GM23338 (cell line): ENCODE measurements around the gene S100A8. TPM values are rescaled to one million over a fixed set of nuclear protein-coding genes. Genes with fewer than 3 reads are reported as not detected.

Experiments used
- ATAC-seq: fragments of 200-7000 bp; cut with Tn5 transposase; 3 replicates; pipeline ENCODE4 v1.9.1; 2020
- DNase-seq: peaks from one replicate; pipeline ENCODE4 v3.0.0-alpha.2; 2015; ENCODE audit warnings: low spot score
- H2AFZ ChIP-seq: fragments of 200-600 bp; sonication (generic); 2 replicates; pipeline ENCODE4 v1.8.0; 2016; ENCODE audit warnings: antibody characterized with exemption, mild to moderate bottlenecking, moderate library complexity
- H3F3A ChIP-seq: fragments of 200-600 bp; sonication (generic); replicated peaks from 2 replicates; pipeline ENCODE4 v1.8.0; 2017; ENCODE audit warnings: antibody characterized with exemption, mixed run types, low read depth
- H3K27ac ChIP-seq: fragments of 200-600 bp; sonication (generic); 2 replicates; pipeline ENCODE4 v1.6.1; 2016; ENCODE audit warnings: low read depth
- H3K27me3 ChIP-seq: fragments of 200-600 bp; sonication (generic); 2 replicates; pipeline ENCODE4 v1.8.0; 2016; ENCODE audit warnings: mild to moderate bottlenecking, mixed run types, moderate library complexity; ENCODE audit not compliant: insufficient read depth
- H3K36me3 ChIP-seq: fragments of 200-600 bp; sonication (generic); 2 replicates; pipeline ENCODE4 v1.8.0; 2016; ENCODE audit warnings: mild to moderate bottlenecking; ENCODE audit not compliant: insufficient read depth
- H3K4me1 ChIP-seq: fragments of 200-600 bp; sonication (generic); 2 replicates; pipeline ENCODE4 v1.8.0; 2016; ENCODE audit warnings: mild to moderate bottlenecking, moderate library complexity; ENCODE audit not compliant: insufficient read depth
- H3K4me2 ChIP-seq: fragments of 200-600 bp; sonication (generic); 2 replicates; pipeline ENCODE4 v1.7.1; 2017; ENCODE audit warnings: mixed run types
- H3K4me3 ChIP-seq: fragments of 200-600 bp; sonication (generic); 2 replicates; pipeline ENCODE4 v1.6.1; 2016; ENCODE audit warnings: mixed run types
- H3K79me2 ChIP-seq: fragments of 200-600 bp; sonication (generic); replicated peaks from 2 replicates; pipeline ENCODE4 v1.8.0; 2017; ENCODE audit warnings: mild to moderate bottlenecking; ENCODE audit not compliant: insufficient read depth
- H3K9me2 ChIP-seq: fragments of 200-600 bp; sonication (generic); 2 replicates; pipeline ENCODE4 v1.8.0; 2017; ENCODE audit not compliant: insufficient read depth
- H4K20me1 ChIP-seq: fragments of 200-600 bp; sonication (generic); replicated peaks from 2 replicates; pipeline ENCODE4 v1.8.0; 2017; ENCODE audit warnings: mild to moderate bottlenecking; ENCODE audit not compliant: insufficient read depth
- H3K27ac Mint-ChIP-seq: 2 replicates; pipeline ENCODE4 v1.8.0; 2020; ENCODE audit warnings: inconsistent platforms, mild to moderate bottlenecking, moderate library complexity, mixed read lengths
- H3K27me3 Mint-ChIP-seq: 3 replicates; pipeline ENCODE4 v1.8.0; 2022; ENCODE audit warnings: low read depth, mild to moderate bottlenecking, moderate library complexity, mixed read lengths, inconsistent platforms; ENCODE audit not compliant: insufficient read depth, poor library complexity
- H3K36me3 Mint-ChIP-seq: 3 replicates; pipeline ENCODE4 v1.8.0; 2021; ENCODE audit warnings: low read depth, mild to moderate bottlenecking, inconsistent platforms, moderate library complexity, mixed read lengths
- H3K4me1 Mint-ChIP-seq: 3 replicates; pipeline ENCODE4 v1.8.0; 2020; ENCODE audit warnings: mild to moderate bottlenecking, inconsistent platforms, mixed read lengths
- H3K4me3 Mint-ChIP-seq: 3 replicates; pipeline ENCODE4 v1.8.0; 2021; ENCODE audit warnings: moderate library complexity, mild to moderate bottlenecking, inconsistent platforms, mixed read lengths
- H3K9me3 Mint-ChIP-seq: 3 replicates; pipeline ENCODE4 v1.8.0; 2020; ENCODE audit warnings: moderate library complexity, mild to moderate bottlenecking, inconsistent platforms, mixed read lengths
- CREB1 ChIP-seq: fragments of 250-450 bp; sonication (Bioruptor Pico); IDR thresholded peaks from 2 replicates; pipeline ENCODE4 v1.5.0; 2020; ENCODE audit warnings: low read depth, mild to moderate bottlenecking, moderate library complexity
- CTCF ChIP-seq, 2 experiments: fragments of 200-600 bp in 1 of 2; sonication (generic) in 1 of 2; conservative IDR thresholded peaks; 2 replicates each; pipeline versions ENCODE4 v1.5.1 to v1.6.1; 2016 to 2017; ENCODE audit warnings: antibody characterized with exemption in 2 of 2, low read depth in 2 of 2, mild to moderate bottlenecking in 2 of 2, moderate library complexity in 1 of 2
- EZH2 ChIP-seq: fragments of 200-600 bp; sonication (generic); IDR thresholded peaks from one replicate; pipeline ENCODE4 v1.8.0; 2017; ENCODE audit warnings: antibody characterized with exemption, mild to moderate bottlenecking, low read depth; ENCODE audit not compliant: unreplicated experiment
- JUNB ChIP-seq: IDR thresholded peaks from one replicate; pipeline ENCODE4 v1.6.1; 2016; ENCODE audit warnings: antibody characterized with exemption; ENCODE audit not compliant: unreplicated experiment
- NANOG ChIP-seq: IDR thresholded peaks from 2 replicates; pipeline ENCODE4 v1.6.1; 2016; ENCODE audit warnings: antibody characterized with exemption, borderline replicate concordance
- REST ChIP-seq: IDR thresholded peaks from one replicate; pipeline ENCODE4 v1.6.1; 2018; ENCODE audit warnings: antibody characterized with exemption; ENCODE audit not compliant: unreplicated experiment
- STAT1 ChIP-seq: IDR thresholded peaks from one replicate; pipeline ENCODE4 v1.6.1; 2016; ENCODE audit warnings: antibody characterized with exemption; ENCODE audit not compliant: unreplicated experiment
- ZNF114 ChIP-seq: fragments of 250-450 bp; sonication (Bioruptor Pico); IDR thresholded peaks from 2 replicates; pipeline ENCODE4 v1.5.0; 2020; ENCODE audit warnings: mild to moderate bottlenecking, moderate library complexity
- ZNF331 ChIP-seq: fragments of 250-450 bp; sonication (Bioruptor Pico); IDR thresholded peaks from 2 replicates; pipeline ENCODE4 v1.5.0; 2020; ENCODE audit warnings: low read depth, mild to moderate bottlenecking, moderate library complexity
- ZNF462 ChIP-seq: fragments of 250-450 bp; sonication (Bioruptor Pico); IDR thresholded peaks from 2 replicates; pipeline ENCODE4 v1.5.0; 2020; ENCODE audit warnings: mild to moderate bottlenecking, moderate library complexity
- polyA plus RNA-seq: library from polyadenylated mRNA; unstranded; fragments of >200 nt; fragmentation: Nextera tagmentation; extraction: Ambion mirVana; gene quantifications from 2 replicates; pipeline ENCODE4 v1.2.1, GENCODE V29; 2016
- total RNA-seq: library from RNA; depleted of rRNA; stranded (reverse); fragments of >200 nt; shearing (Covaris generic); gene quantifications from 2 replicates; pipeline ENCODE4 v1.2.3, GENCODE V29; 2014

S100A8 gene
- total and polyA plus RNA-seq, 2 experiments from 2014 or later = not detected

GRCh38 chr1:153428073-153428638 is 37.3 kb upstream of the S100A8 start:
- H3K4me3 ChIP-seq = no peak overlapping the region
- no peak overlapping the region for H3K4me2 ChIP-seq
- no peaks in the 10 kb centered on the region for H3F3A ChIP-seq
- H3K4me1 ChIP-seq = no peaks in the 10 kb centered on the region
- H3K4me1 Mint-ChIP-seq = no peaks in the 10 kb centered on the region; the same call in 2 of the 3 replicates
- no peak overlapping the region for H2AFZ ChIP-seq
- H3K27ac ChIP-seq = no peak overlapping the region
- no peaks in the 10 kb centered on the region for H4K20me1 ChIP-seq
- H3K27me3 Mint-ChIP-seq = peaks cover 5% of the 10 kb centered on the region
- H3K4me3 Mint-ChIP-seq = no peak overlapping the region
- no peaks in the 10 kb centered on the region for H3K27me3 ChIP-seq
- ATAC-seq (no peak), DNase-seq (no peak)
- TF ChIP-seq JUNB (no peak), NANOG (no peak)
- H3K36me3 Mint-ChIP-seq = no peaks in the 10 kb centered on the region
- H3K36me3 ChIP-seq = no peaks in the 10 kb centered on the region
- H3K27ac Mint-ChIP-seq = no peak overlapping the region
- no peaks in the 10 kb centered on the region for H3K9me2 ChIP-seq
- H3K79me2 ChIP-seq = no peaks in the 10 kb centered on the region
- no peaks in the 10 kb centered on the region; the same call in 2 of the 3 replicates for H3K9me3 Mint-ChIP-seq

GRCh38 chr1:153426809-153427208 is 35.9 kb upstream of the S100A8 start:
- H2AFZ ChIP-seq = no peak overlapping the region
- Mint-ChIP-seq H3K4me3 (no peak overlapping the region), H3K36me3 (no peaks in the 10 kb centered on the region), H3K4me1 (no peaks in the 10 kb centered on the region; the same call in 2 of the 3 replicates), H3K27me3 (peaks cover 5% of the 10 kb centered on the region), H3K27ac (no peak overlapping the region), H3K9me3 (no peaks in the 10 kb centered on the region; the same call in 2 of the 3 replicates)
- H3K4me3 ChIP-seq = no peak overlapping the region
- H3K79me2 ChIP-seq = no peaks in the 10 kb centered on the region
- no peaks in the 10 kb centered on the region for H3K4me1 ChIP-seq
- no peak overlapping the region for H3K27ac ChIP-seq
- DNase-seq (no peak), ATAC-seq (no peak)
- H3F3A ChIP-seq = no peaks in the 10 kb centered on the region
- no peaks in the 10 kb centered on the region for H4K20me1 ChIP-seq
- H3K27me3 ChIP-seq = no peaks in the 10 kb centered on the region
- H3K36me3 ChIP-seq = no peaks in the 10 kb centered on the region
- no peaks in the 10 kb centered on the region for H3K9me2 ChIP-seq
- no peak overlapping the region for H3K4me2 ChIP-seq
- no peak for TF ChIP-seq CTCF (conservative IDR thresholded peaks at IDR 0.05; ENCODE audit: low read depth in 2 of 2)
- no peak for TF ChIP-seq NANOG
- TF ChIP-seq CREB1 (CRISPR knock-in tag) = no peak
- TF ChIP-seq ZNF114 (CRISPR knock-in tag) = no peak
- no peak for TF ChIP-seq EZH2
- no peak for TF ChIP-seq ZNF331 (CRISPR knock-in tag)
- no peak for TF ChIP-seq REST
- TF ChIP-seq ZNF462 (CRISPR knock-in tag) = no peak
- TF ChIP-seq JUNB = no peak
- TF ChIP-seq STAT1 = no peak
